ENCODE data around the gene DBN1. TPM values are rescaled to one million over a fixed set of nuclear protein-coding genes. Genes with fewer than 3 reads are reported as not detected.
"Not testable (repeated sequence)": the region's sequence is repeated elsewhere in the genome, so short reads cannot be mapped to it uniquely, and the experiment has no call there.

DBN1 gene
- total RNA-seq, 4 donors from 2014 or later = 14.2 to 77.6 (median 23.1) TPM

- peaks cover 0 to 24% (median 0%) of the 10 kb centered on the region in 4 donors for H3K4me1 ChIP-seq
- no peak overlapping the region for H3K27ac ChIP-seq
- H3K36me3 ChIP-seq = peaks cover 0 to 42% (median 0%) of the 10 kb centered on the region in 3 donors
- DNase-seq = no peak
- TF ChIP-seq, protein P1, sequence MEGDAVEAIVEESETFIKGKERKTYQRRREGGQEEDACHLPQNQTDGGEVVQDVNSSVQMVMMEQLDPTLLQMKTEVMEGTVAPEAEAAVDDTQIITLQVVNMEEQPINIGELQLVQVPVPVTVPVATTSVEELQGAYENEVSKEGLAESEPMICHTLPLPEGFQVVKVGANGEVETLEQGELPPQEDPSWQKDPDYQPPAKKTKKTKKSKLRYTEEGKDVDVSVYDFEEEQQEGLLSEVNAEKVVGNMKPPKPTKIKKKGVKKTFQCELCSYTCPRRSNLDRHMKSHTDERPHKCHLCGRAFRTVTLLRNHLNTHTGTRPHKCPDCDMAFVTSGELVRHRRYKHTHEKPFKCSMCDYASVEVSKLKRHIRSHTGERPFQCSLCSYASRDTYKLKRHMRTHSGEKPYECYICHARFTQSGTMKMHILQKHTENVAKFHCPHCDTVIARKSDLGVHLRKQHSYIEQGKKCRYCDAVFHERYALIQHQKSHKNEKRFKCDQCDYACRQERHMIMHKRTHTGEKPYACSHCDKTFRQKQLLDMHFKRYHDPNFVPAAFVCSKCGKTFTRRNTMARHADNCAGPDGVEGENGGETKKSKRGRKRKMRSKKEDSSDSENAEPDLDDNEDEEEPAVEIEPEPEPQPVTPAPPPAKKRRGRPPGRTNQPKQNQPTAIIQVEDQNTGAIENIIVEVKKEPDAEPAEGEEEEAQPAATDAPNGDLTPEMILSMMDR (IDR thresholded peaks at IDR 0.05) = no peak
- TF ChIP-seq POLR2A (IDR thresholded peaks at IDR 0.05) = no peak
- no peaks in the 10 kb centered on the region for H3K27me3 ChIP-seq
- H3K4me3 ChIP-seq = no peak overlapping the region
- H3K9me3 ChIP-seq = no peaks in the 10 kb centered on the region
These were observed 14.5 kb upstream of the DBN1 start for GRCh38 chr5:177487975-177488374.

GRCh38 chr5:177487144-177487543 lies 13.7 kb upstream of the DBN1 start:
- no peak overlapping the region for H3K4me3 ChIP-seq
- H3K9me3 ChIP-seq = no peaks in the 10 kb centered on the region
- DNase-seq = no peak
- peaks cover 0 to 42% (median 0%) of the 10 kb centered on the region in 3 donors for H3K36me3 ChIP-seq
- H3K27ac ChIP-seq = no peak overlapping the region
- H3K4me1 ChIP-seq = peaks cover 0 to 22% (median 0%) of the 10 kb centered on the region in 4 donors
- H3K27me3 ChIP-seq = no peaks in the 10 kb centered on the region
- no peak for TF ChIP-seq POLR2A (IDR thresholded peaks at IDR 0.05)
- TF ChIP-seq, protein P1 (IDR thresholded peaks at IDR 0.05) = no peak

GRCh38 chr5:177486256-177486655 lies 12.8 kb upstream of the DBN1 start:
- TF ChIP-seq POLR2A (IDR thresholded peaks at IDR 0.05) = no peak
- TF ChIP-seq, protein P1 (IDR thresholded peaks at IDR 0.05) = no peak
- no peaks in the 10 kb centered on the region for H3K27me3 ChIP-seq
- no peak overlapping the region for H3K4me3 ChIP-seq
- no peaks in the 10 kb centered on the region for H3K9me3 ChIP-seq
- DNase-seq = no peak
- H3K27ac ChIP-seq = no peak overlapping the region
- peaks cover 0 to 33% (median 0%) of the 10 kb centered on the region in 3 donors for H3K36me3 ChIP-seq
- peaks cover 0 to 14% (median 0%) of the 10 kb centered on the region in 4 donors for H3K4me1 ChIP-seq

GRCh38 chr5:177485753-177486152 lies 12.3 kb upstream of the DBN1 start:
- H3K9me3 ChIP-seq, H3K27ac ChIP-seq, H3K27me3 ChIP-seq, H3K4me3 ChIP-seq, H3K4me1 ChIP-seq, DNase-seq: not testable (repeated sequence)
- peaks cover 0 to 29% (median 0%) of the 10 kb centered on the region in 3 donors for H3K36me3 ChIP-seq

GRCh38 chr5:177484902-177485549 lies 11.6 kb upstream of the DBN1 start:
- H3K4me3 ChIP-seq = no peak overlapping the region
- H3K27ac ChIP-seq = no peak overlapping the region
- H3K4me1 ChIP-seq = peaks cover 0 to 8% (median 0%) of the 10 kb centered on the region in 4 donors
- H3K36me3 ChIP-seq = peaks cover 0 to 22% (median 0%) of the 10 kb centered on the region in 3 donors
- H3K9me3 ChIP-seq = no peaks in the 10 kb centered on the region
- no peak for DNase-seq
- TF ChIP-seq, protein P1 (IDR thresholded peaks at IDR 0.05) = no peak
- TF ChIP-seq POLR2A (IDR thresholded peaks at IDR 0.05) = no peak
- no peaks in the 10 kb centered on the region for H3K27me3 ChIP-seq

DNA sequence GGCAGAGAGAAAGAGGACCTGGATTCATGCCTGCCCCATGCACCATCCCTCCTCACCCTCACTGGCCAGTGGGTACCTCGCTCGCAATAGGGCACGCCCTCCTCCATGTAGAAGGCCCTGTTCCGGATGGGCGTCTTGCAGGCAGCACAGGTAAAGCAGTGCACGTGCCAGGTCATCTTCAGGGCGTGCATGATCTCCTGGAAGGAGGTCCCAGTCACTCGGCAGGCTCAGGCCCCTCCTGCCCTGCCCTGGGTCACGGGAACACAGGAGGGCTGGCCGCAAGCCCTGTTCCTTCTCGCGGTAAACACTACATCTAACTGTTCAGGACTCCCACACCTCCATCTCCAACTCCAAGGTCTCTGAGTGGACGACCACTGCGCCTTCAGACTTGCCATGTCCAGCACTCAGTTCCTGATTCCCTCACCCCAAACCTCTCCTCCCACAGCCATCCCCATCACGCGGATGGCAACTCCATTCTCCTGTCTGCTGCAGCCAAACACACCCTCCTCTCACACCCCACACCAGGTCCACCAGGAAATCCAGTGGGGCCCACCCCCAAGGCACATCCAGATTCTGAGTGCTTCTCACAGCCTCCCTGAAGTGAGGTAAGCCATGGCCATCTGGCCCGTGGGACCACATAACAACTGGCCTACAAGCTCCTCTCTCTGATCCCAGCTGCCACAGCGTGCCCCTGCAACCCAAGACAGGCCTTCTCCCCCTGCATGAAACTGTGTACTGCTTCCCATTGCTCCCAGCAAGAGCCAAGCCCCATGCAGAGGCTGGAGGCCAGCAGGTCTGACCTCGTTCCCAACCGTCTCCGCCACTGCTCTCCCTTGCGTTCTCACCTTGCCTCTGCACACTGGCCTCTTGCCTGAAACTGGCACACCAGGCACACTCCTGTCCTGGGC lies 10.8 kb upstream of the DBN1 start:
- Histone ChIP-seq H3K9me3 (no peaks in the 10 kb centered on the region), H3K4me3 (no peak overlapping the region), H3K27ac (no peak overlapping the region), H3K27me3 (no peaks in the 10 kb centered on the region), H3K36me3 (peaks cover 0 to 22% (median 0%) of the 10 kb centered on the region in 3 donors), H3K4me1 (peaks cover 0 to 11% (median 0%) of the 10 kb centered on the region in 4 donors)
- DNase-seq = no peak
- TF ChIP-seq POLR2A (IDR thresholded peaks at IDR 0.05) = no peak
- TF ChIP-seq, protein P1 (IDR thresholded peaks at IDR 0.05) = no peak
